Measurements from ENCODE around the gene AP2M1.

DNA sequence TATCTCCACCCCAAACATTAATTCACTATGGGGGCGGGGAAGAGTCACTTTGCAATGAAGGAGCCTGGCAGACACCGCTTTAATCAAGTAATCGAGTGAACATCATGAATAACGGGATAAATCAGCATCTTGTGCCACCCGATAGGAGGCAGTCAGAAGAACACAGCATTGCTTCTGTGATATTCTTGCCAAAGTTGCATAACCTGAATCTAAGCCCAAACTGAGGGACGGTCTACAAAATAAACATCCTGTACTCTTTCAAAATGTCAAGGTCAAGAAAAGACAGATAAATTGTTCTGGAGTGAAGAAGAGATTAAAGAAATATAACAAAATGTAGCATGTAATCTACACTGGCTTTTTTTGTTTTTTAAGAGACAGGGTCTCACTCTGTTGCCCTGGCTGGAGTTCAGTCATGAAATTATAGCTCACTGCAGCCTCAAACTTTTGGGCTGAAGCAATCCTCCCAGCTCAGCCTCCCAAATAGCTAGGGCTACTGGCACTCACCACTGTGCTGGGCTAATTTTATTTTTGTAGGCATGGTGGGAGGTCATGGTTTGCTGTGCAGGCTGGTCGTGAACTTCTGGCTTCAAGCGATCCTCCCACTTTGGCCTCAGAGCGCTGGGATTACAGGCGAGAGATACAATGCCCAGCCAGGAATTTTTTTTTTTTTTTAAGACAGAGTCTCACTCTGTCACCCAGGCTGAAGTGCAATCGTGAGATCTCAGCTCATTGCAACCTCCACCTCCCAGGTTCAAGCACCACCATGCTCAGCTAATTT, 34.7 kb downstream of the AP2M1 start:
- TF ChIP-seq, protein P1, sequence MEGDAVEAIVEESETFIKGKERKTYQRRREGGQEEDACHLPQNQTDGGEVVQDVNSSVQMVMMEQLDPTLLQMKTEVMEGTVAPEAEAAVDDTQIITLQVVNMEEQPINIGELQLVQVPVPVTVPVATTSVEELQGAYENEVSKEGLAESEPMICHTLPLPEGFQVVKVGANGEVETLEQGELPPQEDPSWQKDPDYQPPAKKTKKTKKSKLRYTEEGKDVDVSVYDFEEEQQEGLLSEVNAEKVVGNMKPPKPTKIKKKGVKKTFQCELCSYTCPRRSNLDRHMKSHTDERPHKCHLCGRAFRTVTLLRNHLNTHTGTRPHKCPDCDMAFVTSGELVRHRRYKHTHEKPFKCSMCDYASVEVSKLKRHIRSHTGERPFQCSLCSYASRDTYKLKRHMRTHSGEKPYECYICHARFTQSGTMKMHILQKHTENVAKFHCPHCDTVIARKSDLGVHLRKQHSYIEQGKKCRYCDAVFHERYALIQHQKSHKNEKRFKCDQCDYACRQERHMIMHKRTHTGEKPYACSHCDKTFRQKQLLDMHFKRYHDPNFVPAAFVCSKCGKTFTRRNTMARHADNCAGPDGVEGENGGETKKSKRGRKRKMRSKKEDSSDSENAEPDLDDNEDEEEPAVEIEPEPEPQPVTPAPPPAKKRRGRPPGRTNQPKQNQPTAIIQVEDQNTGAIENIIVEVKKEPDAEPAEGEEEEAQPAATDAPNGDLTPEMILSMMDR (IDR thresholded peaks at IDR 0.05) = no peak
- no peak for TF ChIP-seq POLR2A (IDR thresholded peaks at IDR 0.05)

Measured in body of pancreas (tissue), 4 donors.